ENCODE measurements around the gene CRACDL.
"Not testable (repeated sequence)": the region's sequence is repeated elsewhere in the genome, so short reads cannot be mapped to it uniquely, and the experiment has no call there.

The CRACDL gene

DNA sequence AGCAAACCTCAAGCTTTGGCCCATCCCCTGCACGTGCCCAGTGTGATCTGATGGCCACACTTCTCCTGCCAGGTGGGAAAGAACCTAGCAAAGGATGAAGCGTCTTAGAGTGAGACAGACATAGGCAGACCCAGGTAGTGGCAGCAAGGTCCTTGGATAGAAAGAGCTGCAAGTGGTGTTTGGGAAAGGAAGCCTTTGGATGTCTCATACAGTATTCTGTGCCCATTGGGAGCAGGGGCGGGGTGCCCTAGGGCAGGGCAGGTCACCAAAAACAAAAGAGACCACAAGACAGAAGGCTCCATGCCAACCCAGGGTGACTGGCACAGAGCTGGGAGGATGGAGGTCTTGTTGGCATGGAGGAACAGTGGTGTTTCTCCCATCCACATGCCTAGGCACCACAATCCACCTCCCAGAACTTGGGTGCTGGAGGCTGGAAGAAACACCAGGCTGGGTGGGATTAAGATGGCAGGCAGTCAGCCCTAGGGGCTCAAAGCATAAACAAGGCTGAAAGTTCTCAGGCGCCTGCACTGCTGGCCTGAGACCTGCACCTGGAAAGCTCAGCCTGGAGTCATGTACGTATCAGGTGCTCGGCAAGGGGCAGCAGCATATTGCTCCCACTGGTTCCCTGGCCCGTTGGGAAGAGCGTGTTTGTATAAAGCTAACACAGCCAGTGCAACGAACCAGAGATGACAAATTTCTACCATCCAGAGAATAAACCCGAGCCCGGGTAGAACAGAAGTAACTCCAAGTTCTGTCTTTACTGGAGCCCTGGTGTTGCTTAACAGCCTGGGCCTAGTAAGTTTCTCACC lies 52.9 kb downstream of the CRACDL start:
- H3K4me3 ChIP-seq (ENCODE audit: low read depth, low read length): no peak overlapping the region
- H3K27me3 ChIP-seq (ENCODE audit: insufficient read depth, low read length): no peaks in the 10 kb centered on the region
- no peaks in the 10 kb centered on the region; the same call in 1 of the 2 replicates for H3K36me3 ChIP-seq (ENCODE audit: insufficient read depth, low read length)
- H2AFZ ChIP-seq (ENCODE audit: low read length, unreplicated experiment): no peak overlapping the region
- no peak overlapping the region for H3K27ac ChIP-seq (ENCODE audit: low read depth, low read length)
- H3K79me2 ChIP-seq (ENCODE audit: control insufficient read depth, insufficient read depth, low read length, unreplicated experiment): no peaks in the 10 kb centered on the region
- peaks cover 4% of the 10 kb centered on the region for H3K4me1 ChIP-seq (ENCODE audit: control insufficient read depth, insufficient read depth, low read length, unreplicated experiment)

DNA sequence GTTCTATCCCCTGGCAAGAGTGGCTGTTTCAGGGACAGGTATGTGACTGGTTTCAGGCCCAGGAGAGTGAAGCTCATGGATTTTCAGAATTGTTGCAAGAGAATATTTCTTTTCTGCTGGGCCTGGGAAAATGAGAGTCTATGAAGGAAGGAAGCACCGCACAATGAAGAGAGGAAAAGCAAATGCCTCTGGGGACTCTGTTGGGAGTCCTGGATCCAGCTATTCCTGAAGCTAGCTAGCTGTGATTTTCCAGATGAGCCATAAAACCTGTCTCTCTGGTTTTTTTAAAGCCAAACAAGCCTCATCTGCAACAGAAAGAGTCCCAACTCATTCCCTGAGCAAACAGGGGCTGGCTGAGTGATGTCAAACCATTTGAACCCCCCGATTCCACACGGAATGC lies 53.7 kb downstream of the CRACDL start:
- H3K27ac ChIP-seq (ENCODE audit: low read depth, low read length): no peak overlapping the region
- no peaks in the 10 kb centered on the region for H3K79me2 ChIP-seq (ENCODE audit: control insufficient read depth, insufficient read depth, low read length, unreplicated experiment)
- no peak overlapping the region for H2AFZ ChIP-seq (ENCODE audit: low read length, unreplicated experiment)
- no peaks in the 10 kb centered on the region for H3K27me3 ChIP-seq (ENCODE audit: insufficient read depth, low read length)
- H3K4me1 ChIP-seq (ENCODE audit: control insufficient read depth, insufficient read depth, low read length, unreplicated experiment): peaks cover 4% of the 10 kb centered on the region
- no peaks in the 10 kb centered on the region; the same call in 1 of the 2 replicates for H3K36me3 ChIP-seq (ENCODE audit: insufficient read depth, low read length)
- H3K4me3 ChIP-seq (ENCODE audit: low read depth, low read length): no peak overlapping the region

DNA sequence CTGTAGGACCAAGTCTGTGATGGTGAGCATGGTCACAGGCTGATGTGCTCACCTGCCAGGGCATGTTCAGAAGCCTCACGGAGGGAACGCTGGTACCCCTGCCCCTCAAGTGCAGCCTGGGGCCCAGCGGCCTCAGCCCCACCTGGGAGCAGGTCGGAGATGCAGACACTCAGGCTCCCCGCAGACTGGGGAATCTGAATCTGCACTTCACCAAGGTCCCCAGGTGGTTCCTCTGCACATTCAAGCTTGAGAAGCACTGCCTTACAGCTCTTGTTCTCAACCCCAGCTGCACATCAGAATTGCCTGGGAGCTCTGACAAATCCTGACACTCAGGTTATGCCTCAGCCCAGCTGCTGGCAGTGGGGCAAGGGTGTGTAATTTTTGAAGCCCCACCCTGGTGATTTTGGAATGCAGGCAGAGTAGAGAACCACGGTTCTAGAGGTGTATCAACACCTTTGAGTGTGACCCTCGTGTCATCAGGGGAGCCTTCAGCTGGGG lies 54.8 kb downstream of the CRACDL start:
- Histone ChIP-seq H3K4me3 (ENCODE audit: low read depth, low read length) (no peak overlapping the region), H3K4me1 (ENCODE audit: control insufficient read depth, insufficient read depth, low read length, unreplicated experiment) (peaks cover 4% of the 10 kb centered on the region), H3K36me3 (ENCODE audit: insufficient read depth, low read length) (no peaks in the 10 kb centered on the region), H3K79me2 (ENCODE audit: control insufficient read depth, insufficient read depth, low read length, unreplicated experiment) (no peaks in the 10 kb centered on the region), H3K27me3 (ENCODE audit: insufficient read depth, low read length) (no peaks in the 10 kb centered on the region), H2AFZ (ENCODE audit: low read length, unreplicated experiment) (no peak overlapping the region), H3K27ac (ENCODE audit: low read depth, low read length) (no peak overlapping the region)

DNA sequence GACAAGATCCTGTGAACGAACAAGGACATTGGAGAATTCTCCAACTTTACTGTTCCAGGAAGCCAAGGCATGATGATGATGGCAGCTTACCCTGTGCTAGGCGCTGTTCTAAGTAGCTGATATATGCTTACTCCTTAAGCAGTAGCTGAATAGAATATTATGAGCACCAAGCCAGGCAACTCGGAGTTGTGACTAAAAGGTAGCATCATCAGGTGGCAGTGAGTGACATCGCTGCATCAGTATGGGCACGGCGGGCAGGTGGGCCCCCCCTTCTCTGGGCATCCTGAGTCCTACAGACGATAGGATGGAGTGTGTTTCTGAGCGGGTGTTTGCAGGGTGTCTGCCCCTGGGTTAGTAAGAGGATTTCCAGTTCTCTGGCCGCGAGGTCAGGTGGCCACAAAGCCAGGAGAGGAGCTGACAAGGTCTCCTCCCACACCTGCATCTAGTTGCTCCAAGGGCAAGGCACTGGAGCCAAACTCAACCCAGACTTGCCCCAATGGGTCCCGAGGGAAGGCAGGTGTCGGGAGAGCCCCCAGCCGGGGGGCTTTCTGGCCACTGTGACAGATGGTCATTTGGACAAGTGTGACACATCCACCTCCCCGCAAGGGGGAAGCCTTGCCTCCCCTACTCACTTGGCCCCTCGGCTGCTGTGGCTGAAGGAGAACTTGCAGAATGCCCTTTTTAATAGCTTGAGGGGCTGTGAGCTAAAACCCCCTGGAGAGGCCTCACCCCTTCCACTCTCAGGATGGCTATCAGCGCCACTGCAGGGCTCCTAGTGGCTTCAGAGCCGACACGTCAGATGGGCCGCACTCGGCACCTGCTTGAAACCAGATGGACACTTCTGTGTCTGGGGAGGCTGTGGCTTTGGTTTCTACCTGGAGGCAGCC lies 55.5 kb downstream of the CRACDL start:
- Histone ChIP-seq H3K4me1 (ENCODE audit: control insufficient read depth, insufficient read depth, low read length, unreplicated experiment) (peaks cover 4% of the 10 kb centered on the region), H3K36me3 (ENCODE audit: insufficient read depth, low read length) (no peaks in the 10 kb centered on the region), H3K27me3 (ENCODE audit: insufficient read depth, low read length) (no peaks in the 10 kb centered on the region), H3K27ac (ENCODE audit: low read depth, low read length) (no peak overlapping the region), H2AFZ (ENCODE audit: low read length, unreplicated experiment) (no peak overlapping the region), H3K4me3 (ENCODE audit: low read depth, low read length) (no peak overlapping the region), H3K79me2 (ENCODE audit: control insufficient read depth, insufficient read depth, low read length, unreplicated experiment) (no peaks in the 10 kb centered on the region)

DNA sequence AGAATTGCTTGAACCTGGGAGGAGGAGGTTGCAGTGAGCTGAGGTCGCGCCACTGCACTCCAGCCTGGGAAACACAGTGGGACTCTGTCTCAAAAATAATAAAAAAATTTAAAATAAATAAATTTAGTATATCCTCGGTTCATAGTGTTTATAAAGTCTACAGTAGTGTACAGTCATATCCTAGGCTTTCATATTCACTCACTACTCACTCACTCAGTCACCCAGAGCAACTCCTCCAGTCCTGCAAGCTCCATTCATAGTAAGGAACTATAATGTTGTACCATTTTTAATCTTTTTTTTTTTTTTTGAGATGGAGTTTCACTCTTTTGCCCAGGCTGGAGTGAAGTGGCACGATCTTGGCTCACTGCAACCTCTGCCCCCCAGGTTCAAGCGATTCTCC lies 58.4 kb downstream of the CRACDL start:
- not testable (repeated sequence) for H3K27ac ChIP-seq (ENCODE audit: low read depth, low read length); H3K4me1 ChIP-seq (ENCODE audit: control insufficient read depth, insufficient read depth, low read length, unreplicated experiment); H3K36me3 ChIP-seq (ENCODE audit: insufficient read depth, low read length); H3K79me2 ChIP-seq (ENCODE audit: control insufficient read depth, insufficient read depth, low read length, unreplicated experiment); H3K27me3 ChIP-seq (ENCODE audit: insufficient read depth, low read length); H3K4me3 ChIP-seq (ENCODE audit: low read depth, low read length); H2AFZ ChIP-seq (ENCODE audit: low read length, unreplicated experiment)

DNA sequence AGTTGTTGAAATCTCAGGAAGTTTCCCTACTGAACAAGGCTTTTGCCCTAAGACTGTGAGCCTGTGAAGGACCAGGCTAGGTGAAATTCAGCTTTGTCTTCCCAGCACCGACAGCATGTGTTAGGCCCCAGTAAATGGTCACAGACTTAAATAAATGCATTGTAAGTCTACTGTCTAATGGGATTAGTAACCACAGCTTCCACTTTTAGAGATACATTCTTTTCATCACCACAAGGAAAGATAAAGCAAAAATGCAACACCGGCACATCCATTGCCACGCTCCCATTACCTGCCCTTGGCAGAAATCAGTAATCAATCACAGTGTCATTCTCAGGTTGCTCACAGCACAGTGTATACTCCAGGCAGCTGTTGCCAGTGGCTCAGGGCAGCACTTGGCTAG lies 59.3 kb downstream of the CRACDL start:
- Histone ChIP-seq H2AFZ (ENCODE audit: low read length, unreplicated experiment) (no peak overlapping the region), H3K36me3 (ENCODE audit: insufficient read depth, low read length) (no peaks in the 10 kb centered on the region), H3K79me2 (ENCODE audit: control insufficient read depth, insufficient read depth, low read length, unreplicated experiment) (no peaks in the 10 kb centered on the region), H3K27ac (ENCODE audit: low read depth, low read length) (no peak overlapping the region), H3K4me1 (ENCODE audit: control insufficient read depth, insufficient read depth, low read length, unreplicated experiment) (no peaks in the 10 kb centered on the region), H3K27me3 (ENCODE audit: insufficient read depth, low read length) (no peaks in the 10 kb centered on the region), H3K4me3 (ENCODE audit: low read depth, low read length) (no peak overlapping the region)

DNA sequence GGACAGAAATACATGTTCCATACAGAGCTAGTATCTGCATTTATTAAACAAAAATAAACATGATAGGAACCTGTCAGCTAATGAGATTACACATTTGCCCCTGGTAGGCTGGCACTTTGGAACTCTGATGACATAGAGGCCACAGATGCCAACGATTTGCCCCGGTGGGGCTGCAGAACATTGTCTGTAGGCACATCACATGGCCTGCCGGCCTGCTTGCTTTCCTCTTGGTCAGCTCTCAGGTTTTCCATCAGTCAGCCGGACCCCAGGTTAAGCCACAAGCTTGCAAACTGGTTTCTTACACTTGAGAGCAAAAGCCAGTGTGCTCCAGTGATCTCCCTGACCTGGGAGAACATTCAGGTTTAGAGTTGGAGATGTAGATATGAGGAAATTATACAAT lies 60.3 kb downstream of the CRACDL start:
- no peak overlapping the region for H2AFZ ChIP-seq (ENCODE audit: low read length, unreplicated experiment)
- no peaks in the 10 kb centered on the region for H3K4me1 ChIP-seq (ENCODE audit: control insufficient read depth, insufficient read depth, low read length, unreplicated experiment)
- no peaks in the 10 kb centered on the region for H3K36me3 ChIP-seq (ENCODE audit: insufficient read depth, low read length)

DNA sequence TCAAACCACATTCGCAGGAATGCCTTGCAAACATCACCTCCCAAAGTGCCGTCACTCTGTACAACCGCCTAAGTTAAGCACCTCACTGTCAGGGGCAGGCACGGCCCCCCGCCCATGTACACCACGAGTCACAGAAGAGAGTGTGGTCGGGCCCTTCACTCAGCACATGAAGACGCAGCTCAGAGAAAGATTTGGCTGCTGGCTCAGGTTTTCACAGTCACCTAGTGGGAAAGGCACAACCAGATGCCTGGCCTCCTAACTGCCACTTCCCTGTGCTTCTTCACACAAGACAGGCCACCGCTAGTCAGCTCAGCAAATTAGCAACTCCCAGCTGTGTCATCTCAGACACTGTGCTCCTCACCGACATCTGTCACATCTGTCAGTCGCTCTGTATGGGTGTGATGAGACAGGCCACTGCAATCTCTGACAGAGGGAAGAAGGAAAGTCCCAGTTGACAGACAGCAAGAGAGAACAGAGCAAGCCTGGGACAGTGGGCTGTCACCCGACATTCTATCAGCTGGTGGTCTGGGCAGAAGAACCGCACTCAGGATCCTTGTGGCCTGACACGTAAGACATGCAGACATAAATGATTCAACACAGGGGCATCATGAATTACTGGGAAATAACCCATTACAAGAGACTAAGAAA lies 60.8 kb downstream of the CRACDL start:
- Histone ChIP-seq H2AFZ (ENCODE audit: low read length, unreplicated experiment) (no peak overlapping the region), H3K79me2 (ENCODE audit: control insufficient read depth, insufficient read depth, low read length, unreplicated experiment) (no peaks in the 10 kb centered on the region), H3K36me3 (ENCODE audit: insufficient read depth, low read length) (no peaks in the 10 kb centered on the region), H3K4me1 (ENCODE audit: control insufficient read depth, insufficient read depth, low read length, unreplicated experiment) (no peaks in the 10 kb centered on the region), H3K4me3 (ENCODE audit: low read depth, low read length) (no peak overlapping the region), H3K27ac (ENCODE audit: low read depth, low read length) (no peak overlapping the region), H3K27me3 (ENCODE audit: insufficient read depth, low read length) (no peaks in the 10 kb centered on the region)

More for the DNA sequence above, 60.3 kb downstream of the CRACDL start:
- Histone ChIP-seq H3K4me3 (ENCODE audit: low read depth, low read length) (no peak overlapping the region), H3K27ac (ENCODE audit: low read depth, low read length) (no peak overlapping the region), H3K79me2 (ENCODE audit: control insufficient read depth, insufficient read depth, low read length, unreplicated experiment) (no peaks in the 10 kb centered on the region), H3K27me3 (ENCODE audit: insufficient read depth, low read length) (no peaks in the 10 kb centered on the region)

DNA sequence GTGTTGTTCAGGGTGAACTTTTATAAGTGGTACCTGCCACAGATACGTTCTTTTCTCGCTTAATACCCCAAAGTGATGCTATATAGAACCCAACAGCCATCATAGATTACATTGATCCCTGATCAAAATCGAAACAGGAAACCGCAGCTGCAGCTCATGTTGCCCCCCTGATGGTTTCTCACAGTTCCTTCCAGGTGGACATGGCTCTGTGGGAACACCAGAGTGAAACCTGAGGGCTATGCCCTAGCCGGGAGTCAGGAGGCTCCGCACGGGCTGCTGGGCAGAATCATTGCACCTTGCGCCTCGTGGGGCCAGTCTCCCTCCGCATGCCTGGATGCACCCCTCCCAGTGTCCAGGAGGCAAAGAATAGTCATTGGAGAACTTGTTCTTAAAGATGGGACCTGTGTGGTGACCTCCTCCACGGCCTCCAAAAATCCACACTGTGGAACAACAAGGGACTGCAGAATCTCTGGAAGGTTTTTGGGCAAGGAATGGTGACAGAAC lies 61.8 kb downstream of the CRACDL start:
- Histone ChIP-seq H3K4me3 (ENCODE audit: low read depth, low read length) (no peak overlapping the region), H3K4me1 (ENCODE audit: control insufficient read depth, insufficient read depth, low read length, unreplicated experiment) (no peaks in the 10 kb centered on the region), H3K27ac (ENCODE audit: low read depth, low read length) (no peak overlapping the region), H3K79me2 (ENCODE audit: control insufficient read depth, insufficient read depth, low read length, unreplicated experiment) (no peaks in the 10 kb centered on the region), H3K36me3 (ENCODE audit: insufficient read depth, low read length) (no peaks in the 10 kb centered on the region), H3K27me3 (ENCODE audit: insufficient read depth, low read length) (no peaks in the 10 kb centered on the region), H2AFZ (ENCODE audit: low read length, unreplicated experiment) (no peak overlapping the region)

DNA sequence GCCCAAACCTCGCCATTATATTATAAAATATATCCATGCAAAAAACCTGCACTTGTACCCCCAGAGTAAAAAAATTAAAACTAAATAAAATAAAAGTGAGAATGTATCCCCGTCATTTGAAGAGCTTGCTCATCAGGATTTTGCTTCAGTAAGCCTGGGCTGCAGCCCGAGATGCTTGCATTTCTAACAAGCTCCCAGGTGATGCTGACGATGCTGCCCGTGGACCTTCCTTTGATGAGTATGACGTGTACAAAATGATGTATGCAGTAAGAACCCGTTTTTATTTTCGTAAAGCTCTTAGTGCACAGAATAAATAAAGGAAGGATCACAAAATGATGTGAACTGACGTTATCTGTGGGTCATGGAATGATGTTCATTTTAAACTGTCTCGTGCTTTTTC lies 63.5 kb downstream of the CRACDL start:
- peaks cover 17% of the 10 kb centered on the region for H3K4me1 ChIP-seq (ENCODE audit: control insufficient read depth, insufficient read depth, low read length, unreplicated experiment)
- no peaks in the 10 kb centered on the region for H3K27me3 ChIP-seq (ENCODE audit: insufficient read depth, low read length)
- H2AFZ ChIP-seq (ENCODE audit: low read length, unreplicated experiment): no peak overlapping the region
- H3K79me2 ChIP-seq (ENCODE audit: control insufficient read depth, insufficient read depth, low read length, unreplicated experiment): no peaks in the 10 kb centered on the region
- no peak overlapping the region for H3K27ac ChIP-seq (ENCODE audit: low read depth, low read length)
- no peak overlapping the region for H3K4me3 ChIP-seq (ENCODE audit: low read depth, low read length)
- no peaks in the 10 kb centered on the region for H3K36me3 ChIP-seq (ENCODE audit: insufficient read depth, low read length)

Data from ACC112 (cell line).